HL-60 (cell line): ENCODE results near the gene GDAP1L1.

ENCODE experiments used
- CTCF ChIP-seq: IDR thresholded peaks from one replicate; pipeline ENCODE4 v1.5.1; 2011; ENCODE audit warnings: low read length, control low read depth, inconsistent platforms; ENCODE audit not compliant: insufficient read depth
- POLR2AphosphoS5 ChIP-seq: IDR thresholded peaks from 2 replicates; pipeline ENCODE4 v1.6.1; 2012; ENCODE audit warnings: low read depth
- SPI1 ChIP-seq: IDR thresholded peaks from 2 replicates; pipeline ENCODE4 v1.6.1; 2012; ENCODE audit warnings: low read depth, mild to moderate bottlenecking, borderline replicate concordance

DNA sequence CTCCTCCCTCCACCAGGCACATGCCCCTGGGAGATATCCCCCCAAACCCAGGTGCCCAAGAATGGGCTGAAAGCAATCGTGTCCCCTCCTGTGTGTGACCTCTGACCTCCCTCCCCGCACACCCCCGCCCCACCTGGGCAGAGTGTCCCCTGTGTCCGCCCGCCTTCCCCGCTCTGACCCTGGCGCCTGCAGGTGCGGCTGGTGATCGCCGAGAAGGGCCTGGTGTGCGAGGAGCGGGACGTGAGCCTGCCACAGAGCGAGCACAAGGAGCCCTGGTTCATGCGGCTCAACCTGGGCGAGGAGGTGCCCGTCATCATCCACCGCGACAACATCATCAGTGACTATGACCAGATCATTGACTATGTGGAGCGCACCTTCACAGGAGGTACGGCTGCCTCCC lies 9.9 kb downstream of the GDAP1L1 start:
- no peak for TF ChIP-seq POLR2AphosphoS5
- no peak for TF ChIP-seq CTCF
- no peak for TF ChIP-seq SPI1
